Activated CD8-positive, alpha-beta T cell treated with anti-CD3 and anti-CD28 coated beads, Interleukin-2, amount 10 ng/mL, durations not matched to agents 7 days and 5 days (primary cell): ENCODE results near the gene TRIP13. TPM values are rescaled to one million over a fixed set of nuclear protein-coding genes. Genes with fewer than 3 reads are reported as not detected.

Source experiments
- ATAC-seq: fragments of 150-1000 bp; cut with Tn5 transposase; one replicate; pipeline ENCODE4 v1.10.0; 2021; ENCODE audit warnings: moderate library complexity
- CTCF ChIA-PET: fragments of 350-600 bp; sonication (Branson Sonifier 250); formaldehyde crosslinking; loops from one replicate; lab custom pipeline; 2021; ENCODE audit warnings: antibody characterized with exemption; lab: Charles Lee
- POLR2A ChIA-PET: fragments of 350-600 bp; sonication (Branson Sonifier 250); formaldehyde crosslinking; loops from one replicate; lab custom pipeline; 2021; ENCODE audit warnings: antibody characterized with exemption; lab: Charles Lee
- DNase-seq: peaks from one replicate; pipeline ENCODE4 v3.0.0-alpha.2; 2020
- H3K27ac Mint-ChIP-seq: one replicate; pipeline ENCODE4 v1.8.0; 2021; ENCODE audit warnings: mild to moderate bottlenecking, mixed read lengths
- H3K27me3 Mint-ChIP-seq: one replicate; pipeline ENCODE4 v1.8.0; 2021; ENCODE audit warnings: low read depth, mixed read lengths
- H3K36me3 Mint-ChIP-seq: one replicate; pipeline ENCODE4 v1.8.0; 2021; ENCODE audit warnings: low read depth, mixed read lengths
- H3K4me1 Mint-ChIP-seq: one replicate; pipeline ENCODE4 v1.8.0; 2021; ENCODE audit warnings: low read depth, mixed read lengths
- H3K4me3 Mint-ChIP-seq: one replicate; pipeline ENCODE4 v1.8.0; 2021; ENCODE audit warnings: mild to moderate bottlenecking, mixed read lengths
- H3K9me3 Mint-ChIP-seq: one replicate; pipeline ENCODE4 v1.8.0; 2022; ENCODE audit warnings: mixed read lengths; ENCODE audit not compliant: insufficient read depth
- total RNA-seq, 2 experiments: library from RNA; stranded (reverse); gene quantifications; one replicate each; pipeline ENCODE4 v1.2.3, GENCODE V29; 2021

The TRIP13 gene
- total RNA-seq, 2 experiments from 2014 or later = 38.6 to 42.6 TPM

GRCh38 chr5:882253-883183 is 10.2 kb upstream of the TRIP13 start:
- Mint-ChIP-seq H3K4me1 (peaks cover 21% of the 10 kb centered on the region), H3K27ac (peak overlapping the region; percentile 85), H3K36me3 (peaks cover 79% of the 10 kb centered on the region), H3K4me3 (peak overlapping the region; percentile 48), H3K9me3 (peaks cover 9% of the 10 kb centered on the region), H3K27me3 (peaks cover 7% of the 10 kb centered on the region)
- ChIA-PET CTCF (no interaction called here), POLR2A (no interaction called here)
- ATAC-seq (peak; percentile 8), DNase-seq (no peak)

GRCh38 chr5:883475-884181 is 9.1 kb upstream of the TRIP13 start:
- no peak for DNase-seq
- no peak for ATAC-seq
- POLR2A ChIA-PET = no interaction called here
- H3K36me3 Mint-ChIP-seq = peaks cover 80% of the 10 kb centered on the region
- H3K27me3 Mint-ChIP-seq = peaks cover 7% of the 10 kb centered on the region
- peaks cover 26% of the 10 kb centered on the region for H3K4me1 Mint-ChIP-seq
- peak overlapping the region; percentile 48 for H3K4me3 Mint-ChIP-seq
- CTCF ChIA-PET = no interaction called here
- H3K9me3 Mint-ChIP-seq = peaks cover 9% of the 10 kb centered on the region
- H3K27ac Mint-ChIP-seq = peak overlapping the region; percentile 85

GRCh38 chr5:884345-885126 is 8.1 kb upstream of the TRIP13 start:
- ChIA-PET CTCF (no interaction called here), POLR2A (no interaction called here)
- Mint-ChIP-seq H3K36me3 (peaks cover 88% of the 10 kb centered on the region), H3K27me3 (peaks cover 7% of the 10 kb centered on the region), H3K27ac (no peak overlapping the region), H3K4me1 (peaks cover 28% of the 10 kb centered on the region), H3K9me3 (peaks cover 9% of the 10 kb centered on the region), H3K4me3 (no peak overlapping the region)
- no peak for ATAC-seq
- no peak for DNase-seq

- POLR2A ChIA-PET = no interaction called here
- CTCF ChIA-PET = no interaction called here
- Mint-ChIP-seq H3K27ac (no peak overlapping the region), H3K27me3 (peaks cover 7% of the 10 kb centered on the region), H3K4me3 (no peak overlapping the region), H3K36me3 (peaks cover 92% of the 10 kb centered on the region), H3K9me3 (peaks cover 9% of the 10 kb centered on the region), H3K4me1 (peaks cover 32% of the 10 kb centered on the region)
- ATAC-seq (no peak), DNase-seq (no peak)
Observed at GRCh38 chr5:885127-885442, 7.6 kb upstream of the TRIP13 start.

GRCh38 chr5:885529-885928 is 7.2 kb upstream of the TRIP13 start:
- Mint-ChIP-seq H3K9me3 (peaks cover 9% of the 10 kb centered on the region), H3K36me3 (peaks cover 94% of the 10 kb centered on the region), H3K4me1 (peaks cover 33% of the 10 kb centered on the region), H3K27ac (no peak overlapping the region), H3K4me3 (no peak overlapping the region), H3K27me3 (peaks cover 7% of the 10 kb centered on the region)
- DNase-seq (no peak), ATAC-seq (no peak)
- CTCF ChIA-PET = no interaction called here
- POLR2A ChIA-PET = no interaction called here

- no peak overlapping the region for H3K27ac Mint-ChIP-seq
- H3K9me3 Mint-ChIP-seq = peaks cover 9% of the 10 kb centered on the region
- POLR2A ChIA-PET = no interaction called here
- peaks cover 7% of the 10 kb centered on the region for H3K27me3 Mint-ChIP-seq
- H3K4me1 Mint-ChIP-seq = peaks cover 38% of the 10 kb centered on the region
- CTCF ChIA-PET = no interaction called here
- ATAC-seq = no peak
- H3K36me3 Mint-ChIP-seq = peaks cover 93% of the 10 kb centered on the region
- no peak overlapping the region for H3K4me3 Mint-ChIP-seq
- no peak for DNase-seq
Observed at GRCh38 chr5:886036-886435, 6.6 kb upstream of the TRIP13 start.

- Mint-ChIP-seq H3K36me3 (peaks cover 91% of the 10 kb centered on the region), H3K27ac (no peak overlapping the region), H3K4me3 (no peak overlapping the region), H3K4me1 (peaks cover 39% of the 10 kb centered on the region), H3K9me3 (peaks cover 9% of the 10 kb centered on the region), H3K27me3 (peaks cover 7% of the 10 kb centered on the region)
- ATAC-seq = no peak
- no peak for DNase-seq
- POLR2A ChIA-PET = no interaction called here
- CTCF ChIA-PET = no interaction called here
Observed at GRCh38 chr5:886716-887325, 5.9 kb upstream of the TRIP13 start.

- CTCF ChIA-PET = no interaction called here
- Mint-ChIP-seq H3K4me3 (no peak overlapping the region), H3K27me3 (no peaks in the 10 kb centered on the region), H3K4me1 (peaks cover 28% of the 10 kb centered on the region), H3K9me3 (peaks cover under 1% of the 10 kb centered on the region), H3K27ac (no peak overlapping the region), H3K36me3 (peaks cover 82% of the 10 kb centered on the region)
- DNase-seq (no peak), ATAC-seq (no peak)
- POLR2A ChIA-PET = no interaction called here
Observed at GRCh38 chr5:887947-888637, 4.6 kb upstream of the TRIP13 start.

GRCh38 chr5:888638-889035 is 4.0 kb upstream of the TRIP13 start:
- no peak for DNase-seq
- H3K4me1 Mint-ChIP-seq = peaks cover 32% of the 10 kb centered on the region
- H3K9me3 Mint-ChIP-seq = no peaks in the 10 kb centered on the region
- peaks cover 81% of the 10 kb centered on the region for H3K36me3 Mint-ChIP-seq
- no peaks in the 10 kb centered on the region for H3K27me3 Mint-ChIP-seq
- POLR2A ChIA-PET = no interaction called here
- no peak overlapping the region for H3K4me3 Mint-ChIP-seq
- no peak for ATAC-seq
- H3K27ac Mint-ChIP-seq = no peak overlapping the region
- CTCF ChIA-PET = no interaction called here

GRCh38 chr5:889075-889710 is 3.5 kb upstream of the TRIP13 start:
- H3K9me3 Mint-ChIP-seq = no peaks in the 10 kb centered on the region
- no peaks in the 10 kb centered on the region for H3K27me3 Mint-ChIP-seq
- H3K27ac Mint-ChIP-seq = no peak overlapping the region
- ATAC-seq (no peak), DNase-seq (no peak)
- H3K4me1 Mint-ChIP-seq = peaks cover 34% of the 10 kb centered on the region
- no peak overlapping the region for H3K4me3 Mint-ChIP-seq
- H3K36me3 Mint-ChIP-seq = peaks cover 81% of the 10 kb centered on the region
- ChIA-PET CTCF (no interaction called here), POLR2A (no interaction called here)
